WTC11 (cell line): ENCODE data around the gene LCN12. TPM values are rescaled to one million over a fixed set of nuclear protein-coding genes. Genes with fewer than 3 reads are reported as not detected.

Source experiments
- ATAC-seq: fragments of 200-7000 bp; cut with Tn5 transposase; 2 replicates; pipeline ENCODE4 v1.10.0; 2021; ENCODE audit warnings: mild to moderate bottlenecking, moderate library complexity
- CTCF ChIA-PET: fragments of 300-600 bp; sonication (Branson Sonifier 250); formaldehyde crosslinking; loops from one replicate; lab custom pipeline; 2021; ENCODE audit warnings: antibody characterized with exemption; lab: Charles Lee
- POLR2A ChIA-PET: fragments of 350-600 bp; sonication (Branson Sonifier 250); formaldehyde crosslinking; loops from one replicate; lab custom pipeline; 2021; ENCODE audit warnings: antibody characterized with exemption; lab: Charles Lee
- DNase-seq: peaks from one replicate; pipeline ENCODE4 v3.0.0; 2021; ENCODE audit warnings: low spot score
- H3K27ac Mint-ChIP-seq: 2 replicates; pipeline ENCODE4 v1.8.0; 2021; ENCODE audit warnings: mixed read lengths
- H3K27me3 Mint-ChIP-seq: 2 replicates; pipeline ENCODE4 v1.8.0; 2021; ENCODE audit warnings: low read depth, mild to moderate bottlenecking, moderate library complexity, mixed read lengths
- H3K36me3 Mint-ChIP-seq: 2 replicates; pipeline ENCODE4 v1.8.0; 2021; ENCODE audit warnings: mixed read lengths
- H3K4me1 Mint-ChIP-seq: 2 replicates; pipeline ENCODE4 v1.8.0; 2022; ENCODE audit warnings: mixed read lengths
- H3K4me3 Mint-ChIP-seq: 2 replicates; pipeline ENCODE4 v1.8.0; 2021; ENCODE audit warnings: mild to moderate bottlenecking, moderate library complexity, mixed read lengths
- H3K9me3 Mint-ChIP-seq: 2 replicates; pipeline ENCODE4 v1.8.0; 2021; ENCODE audit warnings: mixed read lengths
- AFF4 ChIP-seq: sonication (generic); formaldehyde crosslinking; IDR thresholded peaks from 2 replicates; pipeline ENCODE4 v1.8.1; 2023; ENCODE audit warnings: mild to moderate bottlenecking, missing genetic modification reagents, borderline replicate concordance
- CTCF ChIP-seq: fragments of 200-600 bp; IDR thresholded peaks from 2 replicates; pipeline ENCODE4 v1.8.0; 2022; ENCODE audit warnings: antibody characterized with exemption
- E2F1 ChIP-seq: sonication (generic); formaldehyde crosslinking; IDR thresholded peaks from 2 replicates; pipeline ENCODE4 v1.8.0; 2022; ENCODE audit warnings: mild to moderate bottlenecking, missing genetic modification reagents
- E2F4 ChIP-seq: sonication (generic); formaldehyde crosslinking; IDR thresholded peaks from 2 replicates; pipeline ENCODE4 v1.8.1; 2022; ENCODE audit warnings: low read depth, mild to moderate bottlenecking, moderate library complexity, missing genetic modification reagents, borderline replicate concordance
- EMX1 ChIP-seq: fragments of 250-450 bp; sonication (Bioruptor Pico); IDR thresholded peaks from 2 replicates; pipeline ENCODE4 v1.8.0; 2021; ENCODE audit warnings: mild to moderate bottlenecking
- IRF1 ChIP-seq: sonication (generic); formaldehyde crosslinking; IDR thresholded peaks from 2 replicates; pipeline ENCODE4 v1.8.0; 2023; ENCODE audit warnings: missing genetic modification reagents
- IRF2 ChIP-seq: sonication (generic); formaldehyde crosslinking; IDR thresholded peaks from 2 replicates; pipeline ENCODE4 v1.8.0; 2022; ENCODE audit warnings: low read depth, missing genetic modification reagents, borderline replicate concordance
- KAT7 ChIP-seq: sonication (generic); formaldehyde crosslinking; IDR thresholded peaks from 2 replicates; pipeline ENCODE4 v1.8.1; 2023; ENCODE audit warnings: missing genetic modification reagents, mild to moderate bottlenecking, borderline replicate concordance
- MLX ChIP-seq: sonication (generic); formaldehyde crosslinking; IDR thresholded peaks from 2 replicates; pipeline ENCODE4 v1.8.1; 2023; ENCODE audit warnings: mild to moderate bottlenecking, missing genetic modification reagents, moderate library complexity
- NFATC4 ChIP-seq: fragments of 250-450 bp; sonication (Bioruptor Pico); IDR thresholded peaks from 2 replicates; pipeline ENCODE4 v1.9.0; 2021; ENCODE audit warnings: mild to moderate bottlenecking
- NR2C2 ChIP-seq: sonication (generic); formaldehyde crosslinking; IDR thresholded peaks from 2 replicates; pipeline ENCODE4 v1.8.0; 2022; ENCODE audit warnings: mild to moderate bottlenecking, missing genetic modification reagents
- PRDM15 ChIP-seq: sonication (generic); formaldehyde crosslinking; IDR thresholded peaks from 2 replicates; pipeline ENCODE4 v1.8.0; 2022; ENCODE audit warnings: missing genetic modification reagents
- TEAD1 ChIP-seq: sonication (generic); formaldehyde crosslinking; IDR thresholded peaks from 2 replicates; pipeline ENCODE4 v1.8.0; 2022; ENCODE audit warnings: mild to moderate bottlenecking, missing genetic modification reagents
- TP53 ChIP-seq: sonication (generic); formaldehyde crosslinking; IDR thresholded peaks from 2 replicates; pipeline ENCODE4 v1.8.1; 2023; ENCODE audit warnings: mild to moderate bottlenecking, missing genetic modification reagents
- USF1 ChIP-seq: sonication (generic); formaldehyde crosslinking; IDR thresholded peaks from 2 replicates; pipeline ENCODE4 v1.8.0; 2022; ENCODE audit warnings: mild to moderate bottlenecking, missing genetic modification reagents
- ZNF138 ChIP-seq: sonication (generic); formaldehyde crosslinking; conservative IDR thresholded peaks from 2 replicates; pipeline ENCODE4 v1.8.1; 2022; ENCODE audit warnings: mild to moderate bottlenecking, moderate library complexity, missing genetic modification reagents
- ZNF263 ChIP-seq: sonication (generic); formaldehyde crosslinking; IDR thresholded peaks from 2 replicates; pipeline ENCODE4 v1.8.1; 2022; ENCODE audit warnings: low read depth, mild to moderate bottlenecking, moderate library complexity, missing genetic modification reagents
- ZNF396 ChIP-seq: fragments of 250-450 bp; sonication (Bioruptor Pico); IDR thresholded peaks from 2 replicates; pipeline ENCODE4 v1.8.0; 2021; ENCODE audit warnings: mild to moderate bottlenecking, moderate library complexity, borderline replicate concordance
- ZNF532 ChIP-seq: fragments of 250-450 bp; sonication (Bioruptor Pico); IDR thresholded peaks from 2 replicates; pipeline ENCODE4 v1.9.0; 2021; ENCODE audit warnings: mild to moderate bottlenecking, borderline replicate concordance
- total RNA-seq: library from RNA; stranded (reverse); gene quantifications from 3 replicates; pipeline ENCODE4 v1.2.3, GENCODE V29; 2021

LCN12 gene
- total RNA-seq, 1 experiment from 2014 or later = 1.9 TPM

- POLR2A ChIA-PET = no interaction called here
- H3K4me1 Mint-ChIP-seq = no peaks in the 10 kb centered on the region
- TF ChIP-seq ZNF396 (CRISPR knock-in tag) (no peak), IRF1 (no peak), PRDM15 (CRISPR knock-in tag) (no peak), KAT7 (CRISPR knock-in tag) (no peak), MLX (CRISPR knock-in tag) (no peak), AFF4 (no peak), ZNF263 (CRISPR knock-in tag) (no peak), E2F1 (CRISPR knock-in tag) (no peak), USF1 (CRISPR knock-in tag) (no peak), CTCF (no peak), NFATC4 (no peak), IRF2 (no peak), E2F4 (CRISPR knock-in tag) (no peak), ZNF532 (CRISPR knock-in tag) (no peak), TEAD1 (no peak), TP53 (CRISPR knock-in tag) (no peak), ZNF138 (no peak), NR2C2 (CRISPR knock-in tag) (no peak), EMX1 (CRISPR knock-in tag) (no peak)
- H3K9me3 Mint-ChIP-seq = no peaks in the 10 kb centered on the region
- H3K4me3 Mint-ChIP-seq = no peak overlapping the region
- no peak for DNase-seq
- H3K36me3 Mint-ChIP-seq = peaks cover 40% of the 10 kb centered on the region
- no peaks in the 10 kb centered on the region for H3K27me3 Mint-ChIP-seq
- ATAC-seq = no peak
- CTCF ChIA-PET = interaction anchor here (1.3 to 1.7 kb wide), 2 partner anchors 12 to 22 kb away, joined by 3 to 6 read pairs; no protein-coding TSS in a partner anchor
- no peak overlapping the region for H3K27ac Mint-ChIP-seq
Observed at GRCh38 chr9:136926154-136926704, 25.8 kb upstream of the LCN12 start.
